Ishikawa (cell line): ENCODE data around the gene STARD7.

Experiments used
- CEBPB ChIP-seq: IDR thresholded peaks from 2 replicates; pipeline ENCODE4 v1.6.1; 2012
- CREB1 ChIP-seq: IDR thresholded peaks from 2 replicates; pipeline ENCODE4 v1.6.1; 2012; ENCODE audit warnings: low read depth
- EGR1 ChIP-seq: IDR thresholded peaks from 2 replicates; pipeline ENCODE4 v1.6.1; 2012
- EP300 ChIP-seq: IDR thresholded peaks from 2 replicates; pipeline ENCODE4 v1.6.1; 2012; ENCODE audit warnings: borderline replicate concordance
- FOXM1 ChIP-seq: IDR thresholded peaks from 2 replicates; pipeline ENCODE4 v1.6.1; 2012; ENCODE audit warnings: low read depth, borderline replicate concordance
- MAX ChIP-seq: IDR thresholded peaks from 2 replicates; pipeline ENCODE4 v1.6.1; 2012
- NFIC ChIP-seq: IDR thresholded peaks from 2 replicates; pipeline ENCODE4 v1.6.1; 2012
- RAD21 ChIP-seq: IDR thresholded peaks from 2 replicates; pipeline ENCODE4 v1.6.1; 2012; ENCODE audit warnings: low read depth
- REST ChIP-seq: IDR thresholded peaks from 2 replicates; pipeline ENCODE4 v1.6.1; 2012; ENCODE audit warnings: low read depth, mild to moderate bottlenecking
- TAF1 ChIP-seq: IDR thresholded peaks from 2 replicates; pipeline ENCODE4 v1.6.1; 2012; ENCODE audit warnings: low read depth, mild to moderate bottlenecking
- TCF12 ChIP-seq: IDR thresholded peaks from 2 replicates; pipeline ENCODE4 v1.6.1; 2012; ENCODE audit warnings: low read depth
- TEAD4 ChIP-seq: IDR thresholded peaks from 2 replicates; pipeline ENCODE4 v1.6.1; 2012
- USF1 ChIP-seq: IDR thresholded peaks from 2 replicates; pipeline ENCODE4 v1.6.1; 2012
- YY1 ChIP-seq: IDR thresholded peaks from 2 replicates; pipeline ENCODE4 v1.6.1; 2012; ENCODE audit warnings: low read depth
- ZBTB7A ChIP-seq: IDR thresholded peaks from 2 replicates; pipeline ENCODE4 v1.6.1; 2012; ENCODE audit warnings: low read depth

The STARD7 gene

GRCh38 chr2:96188821-96189526 lies 19.7 kb downstream of the STARD7 start:
- TF ChIP-seq EGR1 (no peak), ZBTB7A (no peak), CREB1 (no peak), EP300 (no peak), REST (no peak), RAD21 (no peak), TCF12 (no peak), TEAD4 (no peak), YY1 (no peak), MAX (no peak), USF1 (no peak), NFIC (no peak), FOXM1 (no peak), CEBPB (no peak), TAF1 (no peak)

- no peak for TF ChIP-seq USF1
- no peak for TF ChIP-seq FOXM1
- no peak for TF ChIP-seq NFIC
- no peak for TF ChIP-seq YY1
- TF ChIP-seq ZBTB7A: no peak
- no peak for TF ChIP-seq TAF1
- TF ChIP-seq REST: no peak
- no peak for TF ChIP-seq TEAD4
- no peak for TF ChIP-seq CREB1
- TF ChIP-seq CEBPB: no peak
- TF ChIP-seq EP300: no peak
- no peak for TF ChIP-seq EGR1
- no peak for TF ChIP-seq RAD21
- no peak for TF ChIP-seq MAX
Observed at GRCh38 chr2:96186562-96186961, 22.1 kb downstream of the STARD7 start.

GRCh38 chr2:96185516-96185915 lies 23.1 kb downstream of the STARD7 start:
- TF ChIP-seq REST (no peak), FOXM1 (no peak), ZBTB7A (no peak), TAF1 (no peak), CEBPB (no peak)

GRCh38 chr2:96184989-96185388 lies 23.6 kb downstream of the STARD7 start:
- TF ChIP-seq TEAD4 (no peak), RAD21 (no peak), CEBPB (no peak), EP300 (no peak), ZBTB7A (no peak), FOXM1 (no peak), USF1 (no peak), YY1 (no peak), MAX (no peak), TCF12 (no peak), TAF1 (no peak), REST (no peak), EGR1 (no peak), CREB1 (no peak), NFIC (no peak)
